ENCODE results near the gene CACNB4.
A peak's percentile ranks its signal among the peaks of the same experiment; 100 is the strongest.
"Not testable (repeated sequence)": the region's sequence is repeated elsewhere in the genome, so short reads cannot be mapped to it uniquely, and the experiment has no call there.

The CACNB4 gene

GRCh38 chr2:151943461-151943860, 155.4 kb downstream of the CACNB4 start:
- no peak for DNase-seq (ENCODE audit: low read depth)

DNA sequence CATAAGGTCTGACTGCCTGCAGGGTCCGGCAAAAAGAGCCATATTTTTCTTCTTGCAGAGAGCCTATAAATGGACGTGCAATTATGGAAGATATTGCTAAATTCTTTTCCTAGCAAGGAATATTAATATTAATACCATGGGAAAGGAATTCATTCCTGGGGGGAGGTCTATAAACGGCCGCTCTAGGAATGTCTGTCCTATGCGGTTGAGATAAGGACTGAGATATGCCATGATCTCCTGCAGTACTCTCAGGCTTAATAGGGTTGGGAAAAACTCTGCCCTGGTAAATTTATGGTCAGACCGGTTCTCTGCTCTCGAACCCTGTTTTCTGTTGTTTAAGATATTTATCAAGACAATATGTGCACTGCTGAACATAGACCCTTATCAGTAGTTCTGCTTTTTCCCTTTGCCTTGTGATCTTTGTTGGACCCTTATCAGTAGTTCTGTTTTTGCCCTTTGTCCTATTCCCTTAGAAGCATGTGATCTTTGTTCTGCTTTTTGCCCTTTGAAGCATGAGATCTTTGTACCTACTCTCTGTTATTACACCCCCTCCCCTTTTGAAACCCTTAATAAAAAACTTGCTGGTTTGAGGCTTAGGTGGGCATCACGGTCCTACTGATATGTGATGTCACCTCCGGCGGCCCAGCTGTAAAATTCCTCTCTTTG, 156.2 kb downstream of the CACNB4 start:
- DNase-seq (ENCODE audit: low read depth) = not testable (repeated sequence)

- DNase-seq (ENCODE audit: low read depth) = no peak
Measured at GRCh38 chr2:151937966-151938365, 160.9 kb downstream of the CACNB4 start.

DNA sequence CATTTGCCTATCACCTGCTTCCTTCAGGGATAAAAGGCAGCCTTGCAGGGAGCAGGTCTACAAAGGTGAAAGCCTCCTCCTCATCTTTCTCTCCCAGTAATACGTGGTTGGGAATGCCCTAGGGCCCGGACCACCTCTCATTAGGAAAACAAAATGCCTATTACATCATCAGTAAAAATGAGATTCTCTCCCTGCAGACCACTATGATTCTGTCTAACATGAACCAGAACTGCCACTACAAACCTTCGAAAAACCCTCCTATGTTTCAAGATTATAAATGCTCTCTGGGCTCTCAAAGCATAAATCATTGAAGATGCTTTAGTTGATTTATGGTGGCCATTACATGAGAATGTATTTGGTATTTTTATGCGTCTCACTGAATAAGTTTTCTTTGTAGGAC, 162.2 kb downstream of the CACNB4 start:
- no peak for DNase-seq (ENCODE audit: low read depth)

- no peak for DNase-seq (ENCODE audit: low read depth)
Measured at GRCh38 chr2:151933266-151933804, 165.5 kb downstream of the CACNB4 start.

GRCh38 chr2:151931756-151932155, 167.1 kb downstream of the CACNB4 start:
- no peak for DNase-seq (ENCODE audit: low read depth)

- no peak for DNase-seq (ENCODE audit: low read depth)
Measured at GRCh38 chr2:151931030-151931611, 167.7 kb downstream of the CACNB4 start.

DNA sequence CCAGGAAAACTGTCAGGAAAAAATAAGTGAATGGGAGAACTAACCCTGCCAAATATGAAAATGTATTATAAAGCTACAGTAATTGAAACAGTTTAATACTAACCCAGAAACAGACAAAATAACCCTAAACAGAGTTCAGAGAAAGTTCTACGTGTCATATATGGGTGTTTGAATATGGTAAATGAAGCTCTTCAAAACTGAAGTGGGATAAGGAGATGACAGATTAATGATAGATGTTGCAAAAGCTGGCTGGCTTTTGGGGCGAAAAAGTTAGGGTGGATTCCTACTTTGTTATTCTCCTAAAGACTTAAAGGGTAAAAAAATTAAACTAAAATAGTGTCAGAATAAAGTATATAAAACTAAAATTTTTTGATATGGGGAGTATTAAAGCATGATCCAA, 168.8 kb downstream of the CACNB4 start:
- DNase-seq (ENCODE audit: low read depth) = no peak

GRCh38 chr2:151928380-151928779, 170.5 kb downstream of the CACNB4 start:
- DNase-seq (ENCODE audit: low read depth) = peak; percentile 19

GRCh38 chr2:151927501-151928221, 171.2 kb downstream of the CACNB4 start:
- DNase-seq (ENCODE audit: low read depth) = no peak

- DNase-seq (ENCODE audit: low read depth) = peak; percentile 22
Measured at GRCh38 chr2:151922845-151923666, 175.8 kb downstream of the CACNB4 start.

DNA sequence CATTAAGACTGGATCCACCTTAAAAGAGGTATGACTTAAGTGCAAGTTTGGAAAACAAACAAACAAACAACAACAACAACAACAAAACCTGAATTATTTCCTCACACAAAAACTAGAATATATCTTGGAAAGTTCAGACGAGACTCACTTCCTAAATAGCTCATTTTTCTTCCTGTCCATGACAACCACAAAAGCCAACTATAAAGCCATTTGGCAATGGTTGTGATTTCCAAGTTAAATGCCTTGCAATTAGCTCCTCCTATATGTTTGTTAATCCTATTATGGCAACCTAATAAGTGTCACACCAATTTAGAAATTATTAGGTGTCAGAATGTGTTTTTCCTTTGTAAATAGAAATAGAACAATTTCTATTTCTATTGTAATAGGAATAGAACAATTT, 179.1 kb downstream of the CACNB4 start:
- no peak for DNase-seq (ENCODE audit: low read depth)

- DNase-seq (ENCODE audit: low read depth) = no peak
Measured at GRCh38 chr2:151918308-151918707, 180.5 kb downstream of the CACNB4 start.

- no peak for DNase-seq (ENCODE audit: low read depth)
Measured at GRCh38 chr2:151916632-151917031, 182.2 kb downstream of the CACNB4 start.

GRCh38 chr2:151915629-151916025, 183.2 kb downstream of the CACNB4 start:
- DNase-seq (ENCODE audit: low read depth) = not testable (repeated sequence)

DNA sequence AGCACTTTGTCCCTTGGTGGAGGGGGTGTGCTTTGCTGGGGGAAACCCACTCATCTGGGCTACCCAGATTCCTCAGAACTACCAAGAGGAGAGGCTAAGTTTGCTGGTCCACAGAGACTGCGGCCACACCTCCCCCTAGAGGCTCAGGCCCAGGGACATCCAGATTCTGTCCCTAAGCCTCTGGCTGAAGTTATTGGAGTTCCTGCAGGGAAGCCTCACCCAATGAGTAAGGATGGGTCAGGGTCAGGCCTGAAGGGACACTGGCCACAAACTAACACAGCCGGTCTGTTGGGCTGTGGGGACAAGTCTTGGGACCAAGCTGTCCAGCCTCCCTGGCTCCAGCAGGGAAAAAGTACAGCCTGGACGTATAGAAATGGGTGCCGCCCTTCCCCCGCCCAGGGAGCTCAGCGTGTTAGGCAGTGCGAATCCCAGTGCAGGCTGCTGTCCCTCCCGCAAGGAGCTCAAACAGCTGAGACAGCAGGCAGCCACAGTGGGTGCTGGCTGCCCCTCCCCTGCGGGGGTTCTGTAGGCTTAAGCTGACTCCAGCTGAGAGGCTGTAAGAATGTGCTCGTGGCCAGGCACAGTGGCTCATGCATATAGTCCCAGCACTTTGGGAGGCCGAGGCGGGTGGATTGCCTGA, 183.7 kb downstream of the CACNB4 start:
- DNase-seq (ENCODE audit: low read depth) = no peak

DNA sequence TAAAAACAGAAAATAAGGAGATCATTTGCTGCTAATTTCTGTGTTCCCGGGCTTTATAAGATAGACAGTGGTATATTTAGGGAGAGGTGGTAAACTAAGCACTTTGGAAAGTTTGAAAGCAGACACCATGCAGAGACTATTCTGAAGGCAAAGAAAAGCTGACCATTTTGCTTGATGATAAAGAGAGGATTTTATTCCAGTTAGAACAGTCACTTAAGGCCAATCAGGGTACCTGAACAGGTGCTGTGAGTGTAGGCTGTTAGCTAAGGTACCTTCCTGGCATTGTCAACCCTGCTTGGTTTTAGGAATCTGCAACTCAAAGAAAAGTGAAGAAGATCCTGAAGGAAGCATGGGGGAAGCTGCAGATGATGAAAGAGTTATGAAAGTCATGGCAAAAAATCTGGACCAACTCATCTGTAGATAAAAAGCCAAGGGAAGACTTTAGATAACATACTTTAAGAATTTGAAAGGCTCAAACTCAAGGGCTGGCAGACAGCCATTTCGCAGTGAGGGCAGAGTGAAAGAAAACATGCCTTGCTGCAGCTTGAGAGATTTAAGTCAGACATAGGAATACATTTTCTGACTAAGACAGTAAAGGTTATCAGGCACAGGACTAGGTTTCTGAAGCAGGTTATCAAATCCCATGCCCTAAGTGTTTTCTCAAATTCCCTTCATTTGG, 190.5 kb downstream of the CACNB4 start:
- peak; percentile 31 for DNase-seq (ENCODE audit: low read depth)

- no peak for DNase-seq (ENCODE audit: low read depth)
Measured at GRCh38 chr2:151907286-151908203, 191.3 kb downstream of the CACNB4 start.

- DNase-seq (ENCODE audit: low read depth) = no peak
Measured at GRCh38 chr2:151906633-151906998, 192.2 kb downstream of the CACNB4 start.

Measured in iris pigment epithelial cell (primary cell).